Measurements from ENCODE around the gene SLFN12L. TPM values are rescaled to one million over a fixed set of nuclear protein-coding genes. Genes with fewer than 3 reads are reported as not detected.
"Not testable (repeated sequence)": the region's sequence is repeated elsewhere in the genome, so short reads cannot be mapped to it uniquely, and the experiment has no call there.

SLFN12L gene
- total RNA-seq, 3 donors from 2014 or later = 2.9 to 3.5 (median 3.3) TPM

DNA sequence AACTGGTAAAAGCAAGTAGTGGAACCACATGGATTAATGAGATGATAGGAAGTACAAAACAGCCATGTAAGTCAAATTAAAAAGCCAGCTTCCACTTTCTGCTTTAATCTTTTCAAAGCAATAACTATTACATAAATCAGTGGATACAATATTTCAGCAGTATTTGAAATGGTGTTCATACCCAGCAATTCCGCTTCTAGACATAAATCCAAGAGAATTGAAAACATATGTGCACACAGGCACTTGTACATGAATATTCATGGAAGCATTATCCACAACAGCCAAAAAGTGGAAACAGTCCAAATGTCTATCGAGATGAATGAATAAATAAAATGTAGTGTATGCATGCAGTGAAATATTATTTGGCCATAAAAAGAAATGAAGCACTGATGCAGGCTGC, 27.4 kb downstream of the SLFN12L start:
- TF ChIP-seq, protein P1, sequence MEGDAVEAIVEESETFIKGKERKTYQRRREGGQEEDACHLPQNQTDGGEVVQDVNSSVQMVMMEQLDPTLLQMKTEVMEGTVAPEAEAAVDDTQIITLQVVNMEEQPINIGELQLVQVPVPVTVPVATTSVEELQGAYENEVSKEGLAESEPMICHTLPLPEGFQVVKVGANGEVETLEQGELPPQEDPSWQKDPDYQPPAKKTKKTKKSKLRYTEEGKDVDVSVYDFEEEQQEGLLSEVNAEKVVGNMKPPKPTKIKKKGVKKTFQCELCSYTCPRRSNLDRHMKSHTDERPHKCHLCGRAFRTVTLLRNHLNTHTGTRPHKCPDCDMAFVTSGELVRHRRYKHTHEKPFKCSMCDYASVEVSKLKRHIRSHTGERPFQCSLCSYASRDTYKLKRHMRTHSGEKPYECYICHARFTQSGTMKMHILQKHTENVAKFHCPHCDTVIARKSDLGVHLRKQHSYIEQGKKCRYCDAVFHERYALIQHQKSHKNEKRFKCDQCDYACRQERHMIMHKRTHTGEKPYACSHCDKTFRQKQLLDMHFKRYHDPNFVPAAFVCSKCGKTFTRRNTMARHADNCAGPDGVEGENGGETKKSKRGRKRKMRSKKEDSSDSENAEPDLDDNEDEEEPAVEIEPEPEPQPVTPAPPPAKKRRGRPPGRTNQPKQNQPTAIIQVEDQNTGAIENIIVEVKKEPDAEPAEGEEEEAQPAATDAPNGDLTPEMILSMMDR (IDR thresholded peaks at IDR 0.05) = no peak
- TF ChIP-seq POLR2AphosphoS5 (IDR thresholded peaks at IDR 0.05) = no peak
- TF ChIP-seq POLR2A (IDR thresholded peaks at IDR 0.05) = no peak
- no peaks in the 10 kb centered on the region for H3K27me3 ChIP-seq
- H3K36me3 ChIP-seq = no peaks in the 10 kb centered on the region
- intact Hi-C loops (cut with DNase I; ENCODE audit: low total_unique reads) = no loop called here
- DNase-seq (ENCODE audit: low spot score in 2 of 2) = no peak
- H3K27ac ChIP-seq = no peak overlapping the region
- no peak overlapping the region for H3K4me3 ChIP-seq
- no peaks in the 10 kb centered on the region for H3K4me1 ChIP-seq
- H3K9me3 ChIP-seq = peaks cover 9 to 10% of the 10 kb centered on the region in 2 donors

DNA sequence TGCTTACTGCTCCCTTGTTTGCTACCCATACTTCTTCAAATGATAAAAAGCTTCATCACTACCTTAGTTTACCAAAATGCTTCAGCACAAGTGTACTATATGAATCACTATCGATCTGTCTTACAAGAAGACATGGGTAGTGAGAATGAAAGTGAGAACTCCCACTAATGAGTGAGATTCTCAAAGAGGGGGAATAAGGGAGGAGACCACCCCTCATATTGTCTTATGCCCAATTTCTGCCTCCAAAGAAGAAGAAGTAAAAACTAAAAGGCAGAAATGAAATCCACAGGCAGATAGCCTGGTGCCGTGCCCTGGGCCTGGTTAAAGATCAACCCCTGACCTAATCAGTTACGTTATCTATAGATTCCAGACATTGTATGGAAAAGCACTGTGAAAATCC, 29.8 kb downstream of the SLFN12L start:
- H3K27ac ChIP-seq; DNase-seq (ENCODE audit: low spot score in 2 of 2); H3K4me3 ChIP-seq; intact Hi-C loops (cut with DNase I; ENCODE audit: low total_unique reads); H3K4me1 ChIP-seq; H3K27me3 ChIP-seq; H3K36me3 ChIP-seq: not testable (repeated sequence)
- H3K9me3 ChIP-seq = peaks cover 9 to 10% of the 10 kb centered on the region in 2 donors

DNA sequence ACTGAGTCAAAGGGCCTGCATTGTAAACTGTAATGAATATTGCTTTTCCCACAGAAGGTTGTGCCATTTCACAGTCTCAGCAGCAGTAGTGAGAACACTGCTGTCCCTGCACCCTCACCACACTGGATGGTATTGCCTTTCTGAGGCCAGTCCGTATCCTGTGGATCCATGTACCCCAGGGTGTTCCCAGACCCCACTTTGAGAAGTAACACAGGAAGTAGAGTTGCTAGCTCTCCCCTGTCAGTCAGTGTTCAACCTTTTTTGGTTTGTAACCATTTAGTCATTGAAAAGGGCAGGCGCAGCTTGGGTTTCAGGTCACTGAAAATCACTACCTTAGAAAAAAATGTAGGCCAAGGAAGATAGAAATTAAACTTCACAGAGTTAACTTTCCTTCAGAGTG, 37.9 kb downstream of the SLFN12L start:
- TF ChIP-seq POLR2AphosphoS5 (IDR thresholded peaks at IDR 0.05) (no peak), POLR2A (IDR thresholded peaks at IDR 0.05) (no peak)
- TF ChIP-seq, protein P1 (IDR thresholded peaks at IDR 0.05) = no peak
- intact Hi-C loops (cut with DNase I; ENCODE audit: low total_unique reads) = loop anchor here (5.0 kb wide), 1 partner anchor 388 kb away; no protein-coding TSS in a partner anchor
- H3K27ac ChIP-seq = no peak overlapping the region
- no peaks in the 10 kb centered on the region for H3K4me1 ChIP-seq
- no peaks in the 10 kb centered on the region for H3K9me3 ChIP-seq
- no peak overlapping the region for H3K4me3 ChIP-seq
- H3K27me3 ChIP-seq = peaks cover 0 to 40% of the 10 kb centered on the region in 2 donors
- DNase-seq (ENCODE audit: low spot score in 2 of 2) = no peak
- H3K36me3 ChIP-seq = no peaks in the 10 kb centered on the region

DNA sequence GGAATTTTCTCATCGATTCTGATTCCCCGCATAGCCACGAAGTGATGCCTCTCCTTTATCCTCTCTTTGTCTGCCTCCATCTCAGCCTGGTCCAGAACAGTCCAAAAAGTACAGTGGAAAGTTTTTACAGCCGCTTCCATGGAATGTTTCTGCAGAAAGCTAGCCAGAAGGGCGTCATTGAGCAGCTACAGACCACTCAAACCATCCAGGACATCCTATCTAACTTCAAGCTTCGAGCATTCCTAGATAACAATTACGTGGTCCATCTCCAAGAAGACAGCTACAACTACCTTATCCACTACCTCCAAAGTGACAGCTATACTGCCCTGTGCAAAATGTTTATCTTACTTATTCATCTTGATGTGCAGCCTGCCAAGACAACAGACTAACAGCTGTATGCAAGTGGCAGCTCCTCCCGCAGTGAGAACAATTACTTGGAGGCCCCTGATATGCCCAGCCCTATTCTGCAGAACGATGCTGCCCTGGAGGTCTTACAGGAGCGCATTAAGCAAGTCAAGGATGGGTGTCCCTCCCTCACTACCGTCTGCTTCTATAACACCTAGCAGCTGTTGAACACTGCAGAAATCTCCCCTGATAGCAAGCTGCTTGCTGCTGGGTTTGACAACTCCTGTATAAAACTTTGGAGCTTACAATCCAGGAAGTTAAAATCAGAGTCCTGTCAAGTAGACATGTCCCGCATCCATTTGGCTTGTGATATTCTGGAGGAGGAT, 38.9 kb downstream of the SLFN12L start:
- Histone ChIP-seq H3K9me3 (no peaks in the 10 kb centered on the region), H3K4me1 (no peaks in the 10 kb centered on the region), H3K27ac (no peak overlapping the region), H3K36me3 (no peaks in the 10 kb centered on the region), H3K4me3 (peak overlapping the region in 2 of 3 donors; percentile 15 to 51), H3K27me3 (peaks cover 0 to 44% of the 10 kb centered on the region in 2 donors)
- intact Hi-C loops (cut with DNase I; ENCODE audit: low total_unique reads) = loop anchor here (5.0 kb wide), 1 partner anchor 389 kb away; no protein-coding TSS in a partner anchor
- TF ChIP-seq POLR2A (IDR thresholded peaks at IDR 0.05) = no peak
- TF ChIP-seq POLR2AphosphoS5 (IDR thresholded peaks at IDR 0.05) = no peak
- TF ChIP-seq, protein P1 (IDR thresholded peaks at IDR 0.05) = no peak
- DNase-seq (ENCODE audit: low spot score in 2 of 2) = no peak

DNA sequence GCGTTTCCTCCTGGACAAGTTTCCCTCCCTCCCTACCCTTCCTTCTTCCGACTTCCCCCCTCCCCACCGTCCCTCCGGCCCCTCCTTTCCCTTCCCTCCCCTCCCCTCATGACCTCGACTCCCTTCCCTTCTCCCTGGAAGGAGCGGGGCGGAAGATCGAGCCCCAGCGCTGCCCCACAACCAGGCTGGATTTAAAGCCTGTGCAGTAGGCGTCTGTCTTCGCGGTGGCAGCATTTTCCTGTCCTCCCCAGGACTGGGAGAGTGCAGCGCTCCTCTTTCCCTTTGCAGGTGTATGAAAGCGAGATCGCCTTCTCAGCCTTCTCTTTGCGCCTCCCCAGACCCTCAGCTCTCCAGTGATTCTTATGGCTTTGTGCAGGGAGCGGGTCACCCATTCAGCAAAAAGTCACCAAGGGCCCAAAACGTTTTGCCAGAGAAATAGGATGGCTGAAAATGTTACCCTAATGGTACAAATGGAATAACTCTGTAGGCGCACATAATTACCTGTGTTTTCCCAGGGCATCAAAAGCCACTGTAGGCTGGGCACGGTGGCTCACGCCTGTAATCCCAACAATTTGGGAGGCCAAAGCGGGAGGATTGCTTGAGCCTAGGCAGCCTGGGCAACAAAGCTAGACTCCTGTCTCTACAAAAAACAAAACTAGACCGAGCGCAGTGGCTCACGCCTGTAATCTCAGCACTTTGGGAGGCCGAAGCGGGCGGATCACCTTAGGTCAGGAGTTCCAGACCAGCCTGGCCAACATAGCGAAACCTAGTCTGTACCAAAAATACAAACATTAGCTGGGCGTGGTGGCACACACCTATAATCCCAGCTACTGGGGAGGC, 40.8 kb downstream of the SLFN12L start:
- Histone ChIP-seq H3K4me1 (no peaks in the 10 kb centered on the region), H3K27me3 (peaks cover 0 to 50% of the 10 kb centered on the region in 2 donors), H3K9me3 (no peaks in the 10 kb centered on the region), H3K4me3 (no peak overlapping the region), H3K36me3 (no peaks in the 10 kb centered on the region), H3K27ac (no peak overlapping the region)
- intact Hi-C loops (cut with DNase I; ENCODE audit: low total_unique reads) = loop anchor here (5.0 kb wide), 1 partner anchor 391 kb away; no protein-coding TSS in a partner anchor
- no peak for TF ChIP-seq POLR2AphosphoS5 (IDR thresholded peaks at IDR 0.05)
- TF ChIP-seq, protein P1 (IDR thresholded peaks at IDR 0.05) = no peak
- no peak for TF ChIP-seq POLR2A (IDR thresholded peaks at IDR 0.05)
- no peak for DNase-seq (ENCODE audit: low spot score in 2 of 2)

Measured in breast epithelium (tissue), 4 donors.